ENCODE measurements around the gene ELL.

Gene ELL

DNA sequence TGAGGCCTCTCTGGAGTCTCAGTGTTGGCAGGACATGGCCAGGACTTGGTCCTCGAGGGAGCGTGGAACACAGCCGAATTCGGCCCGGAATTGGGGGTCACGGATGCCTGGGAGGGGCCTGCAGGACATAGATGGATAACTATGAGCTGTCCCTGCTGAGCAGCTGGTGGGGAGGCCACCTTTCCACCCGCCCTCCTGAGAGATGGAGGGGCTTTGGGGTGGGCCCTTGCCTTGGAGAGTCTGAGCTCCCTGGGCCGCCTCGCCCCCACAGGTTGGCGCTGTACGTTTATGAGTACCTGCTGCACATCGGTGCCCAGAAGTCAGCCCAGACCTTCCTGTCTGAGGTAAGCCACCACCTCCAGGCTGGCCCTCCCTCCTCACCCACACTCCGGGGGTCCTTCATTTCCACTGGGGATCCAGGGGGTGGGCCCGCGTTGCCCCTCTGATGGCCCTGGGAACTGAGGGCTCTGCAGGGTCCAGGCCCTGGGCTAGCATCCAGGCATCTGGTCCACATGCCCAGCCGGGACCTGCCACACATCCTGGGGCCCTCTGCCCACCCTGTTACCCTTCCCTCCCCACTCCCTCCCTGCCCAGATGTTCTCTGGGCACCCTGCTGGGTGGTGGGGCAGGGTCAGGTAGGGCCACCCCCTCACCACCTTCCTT is 94.7 kb downstream of the ELL start:
- DNase-seq (ENCODE audit: extremely low spot score, insufficient read length, low read depth) (no peak), FAIRE-seq (no peak)

DNA sequence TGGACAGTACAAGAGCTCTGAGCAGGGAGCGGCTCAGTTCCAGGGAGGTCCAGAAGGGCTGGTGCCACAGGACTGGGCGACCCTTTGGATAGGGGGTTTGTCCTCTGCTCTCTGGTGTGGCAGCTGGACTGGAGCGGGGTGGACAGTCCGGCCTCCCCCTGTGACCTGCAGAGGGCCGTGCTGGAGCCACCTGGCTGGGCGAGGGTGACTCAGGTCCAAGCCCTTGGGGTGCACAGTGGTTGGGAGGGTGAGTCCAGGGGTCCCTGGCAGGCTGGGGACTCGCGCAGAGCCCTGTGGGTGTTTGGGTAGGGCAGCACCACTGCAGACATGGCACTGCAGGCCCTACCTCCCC is 95.5 kb downstream of the ELL start:
- FAIRE-seq (no peak), DNase-seq (ENCODE audit: extremely low spot score, insufficient read length, low read depth) (no peak)

DNA sequence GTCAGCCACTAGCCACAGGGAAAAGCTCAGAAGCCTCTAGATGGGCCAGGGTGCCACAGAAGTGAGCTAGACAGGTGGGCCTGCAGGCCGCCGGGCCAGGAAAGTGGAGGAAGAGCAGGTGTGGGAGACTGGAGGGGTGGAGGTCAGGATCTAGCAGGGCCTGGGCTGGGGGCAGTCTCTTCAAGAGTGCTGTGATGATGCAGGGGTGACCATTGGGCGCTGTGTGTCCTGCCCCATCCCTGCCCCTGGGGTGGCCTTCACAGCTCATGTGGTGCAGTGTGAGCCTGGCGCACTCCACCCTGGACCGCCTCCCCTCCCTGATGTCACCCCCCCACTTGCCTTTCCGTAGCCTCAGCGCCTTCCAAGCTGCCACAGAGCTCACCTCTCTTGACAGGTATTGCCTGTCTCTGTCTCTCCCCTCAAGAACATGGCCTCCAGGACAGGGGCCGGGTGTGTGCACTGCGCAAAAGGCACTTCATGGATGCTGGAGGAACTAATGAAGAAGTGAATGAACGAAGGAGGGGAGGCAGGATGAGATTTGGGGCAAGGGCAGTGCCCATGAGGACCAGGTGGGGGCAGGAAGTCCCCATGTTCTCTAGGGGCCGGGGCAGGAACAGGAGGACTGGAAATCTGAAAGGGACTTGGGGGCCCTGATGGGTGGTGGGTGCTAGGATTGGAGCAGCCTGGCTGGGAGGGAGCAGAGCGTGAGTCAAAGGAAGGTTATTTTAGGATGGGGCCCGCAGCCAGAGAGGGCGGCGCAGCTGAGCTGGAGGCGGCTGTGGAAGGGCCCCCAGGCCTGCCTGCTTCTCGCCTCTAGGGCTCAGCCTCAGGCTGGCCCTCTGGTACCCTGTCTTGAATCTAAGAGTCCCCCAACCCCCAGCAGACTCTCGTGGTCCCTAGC is 96.1 kb downstream of the ELL start:
- no peak for DNase-seq (ENCODE audit: extremely low spot score, insufficient read length, low read depth)
- no peak for FAIRE-seq

DNA sequence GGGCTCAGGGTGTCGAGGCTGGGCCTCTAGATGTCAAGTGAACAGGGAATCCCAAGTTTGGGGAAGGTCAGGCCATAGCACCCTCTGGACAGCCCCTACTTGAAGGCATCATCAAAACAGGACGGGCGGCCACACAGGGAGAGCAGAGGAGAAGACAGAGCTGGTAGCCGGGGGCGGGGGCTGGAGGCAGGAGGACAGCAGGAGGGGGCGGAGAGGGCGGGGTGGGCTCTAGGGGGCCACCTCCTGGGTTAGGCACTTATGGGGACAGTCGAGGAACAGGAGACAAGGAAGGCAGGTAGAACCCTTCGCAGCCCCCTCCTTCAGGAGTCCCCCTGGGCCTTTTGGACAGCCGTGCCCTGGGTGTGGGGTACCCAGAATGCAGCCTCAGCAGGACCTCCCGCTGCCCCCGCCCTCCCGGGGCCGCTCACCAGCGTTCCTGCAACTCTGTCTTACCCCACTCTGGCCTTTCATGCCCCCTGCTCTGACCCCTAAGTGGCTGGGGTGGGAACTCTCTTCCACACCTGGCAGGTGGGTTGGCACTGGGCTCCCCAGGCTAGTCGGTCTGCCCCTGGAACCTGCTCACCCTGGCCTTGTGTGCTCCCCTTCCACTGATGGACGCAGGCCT is 96.9 kb downstream of the ELL start:
- DNase-seq (ENCODE audit: extremely low spot score, insufficient read length, low read depth) (no peak), FAIRE-seq (no peak)

DNA sequence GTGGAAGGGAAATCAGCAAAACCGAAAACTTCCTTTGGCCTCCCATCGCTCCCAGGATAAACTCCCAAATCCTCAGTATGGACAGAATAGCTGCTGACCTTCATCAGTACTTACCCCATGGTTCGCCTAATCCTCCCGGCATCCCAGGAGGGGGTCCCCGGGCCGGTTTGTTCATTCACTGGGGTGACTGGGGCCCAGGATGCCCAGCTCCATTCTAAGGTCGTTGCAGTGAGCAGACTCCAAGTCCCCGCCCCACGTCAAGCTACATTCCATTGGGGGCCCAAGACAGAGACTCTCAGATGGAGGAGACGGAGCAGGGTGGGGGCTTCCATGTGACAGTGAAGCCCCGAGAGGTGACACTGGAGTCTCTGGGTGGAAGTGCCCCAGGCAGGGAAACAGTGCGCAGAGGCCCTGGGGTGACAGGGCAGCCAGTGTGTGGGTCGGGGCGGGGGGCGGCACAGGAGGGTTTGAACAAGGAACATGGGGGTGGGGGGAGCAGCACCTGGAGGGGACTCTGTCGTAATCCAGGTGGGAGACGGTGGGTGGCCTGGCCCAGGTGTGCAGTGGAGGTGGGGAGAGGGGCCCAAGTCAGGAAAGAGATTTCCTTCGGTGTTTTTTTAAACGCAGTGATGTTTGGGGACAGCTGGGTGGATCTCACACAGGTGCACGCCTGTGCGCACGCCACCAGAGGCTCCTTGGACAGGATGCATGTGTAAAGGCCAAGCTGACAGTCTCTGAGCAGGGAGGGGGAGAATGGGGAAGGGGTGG is 97.6 kb downstream of the ELL start:
- FAIRE-seq (no peak), DNase-seq (ENCODE audit: extremely low spot score, insufficient read length, low read depth) (no peak)

DNA sequence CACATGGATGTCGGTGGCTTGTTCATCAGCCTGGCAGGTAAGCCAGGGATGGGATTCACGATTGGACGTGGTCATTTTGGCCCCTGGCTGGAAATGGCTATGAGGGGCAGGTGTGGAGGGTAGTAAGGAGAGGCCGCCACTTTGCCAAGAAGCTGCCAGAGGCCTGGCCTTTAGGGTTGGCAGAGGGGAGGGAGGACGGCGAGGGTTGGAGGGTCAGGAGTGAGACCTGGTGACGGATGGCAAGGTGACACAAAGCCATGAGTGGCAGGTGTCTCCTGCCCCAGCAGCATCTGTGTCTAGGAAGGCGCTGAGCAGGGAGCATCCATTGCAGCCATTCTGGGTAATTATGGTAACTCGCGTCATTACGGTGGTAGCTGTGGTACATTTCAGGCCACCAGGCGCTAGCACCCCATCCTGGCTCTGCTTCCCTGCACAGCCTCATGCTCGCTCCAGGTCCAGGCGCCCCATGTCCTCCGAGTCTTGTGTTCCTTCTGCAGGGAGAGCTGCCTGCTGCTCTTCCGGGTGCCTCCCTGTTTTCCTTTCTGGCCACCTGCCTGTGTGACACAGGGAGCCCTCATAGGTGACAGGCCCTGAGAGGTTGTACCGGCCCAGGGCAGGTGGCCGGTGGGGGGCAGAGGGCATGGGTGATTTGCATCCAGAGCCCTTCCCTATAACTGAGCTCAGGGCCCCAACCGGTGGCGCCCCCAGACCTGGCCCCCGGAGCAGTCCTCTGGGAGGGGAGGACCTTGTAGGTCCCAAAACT is 98.4 kb downstream of the ELL start:
- FAIRE-seq: no peak

DNA sequence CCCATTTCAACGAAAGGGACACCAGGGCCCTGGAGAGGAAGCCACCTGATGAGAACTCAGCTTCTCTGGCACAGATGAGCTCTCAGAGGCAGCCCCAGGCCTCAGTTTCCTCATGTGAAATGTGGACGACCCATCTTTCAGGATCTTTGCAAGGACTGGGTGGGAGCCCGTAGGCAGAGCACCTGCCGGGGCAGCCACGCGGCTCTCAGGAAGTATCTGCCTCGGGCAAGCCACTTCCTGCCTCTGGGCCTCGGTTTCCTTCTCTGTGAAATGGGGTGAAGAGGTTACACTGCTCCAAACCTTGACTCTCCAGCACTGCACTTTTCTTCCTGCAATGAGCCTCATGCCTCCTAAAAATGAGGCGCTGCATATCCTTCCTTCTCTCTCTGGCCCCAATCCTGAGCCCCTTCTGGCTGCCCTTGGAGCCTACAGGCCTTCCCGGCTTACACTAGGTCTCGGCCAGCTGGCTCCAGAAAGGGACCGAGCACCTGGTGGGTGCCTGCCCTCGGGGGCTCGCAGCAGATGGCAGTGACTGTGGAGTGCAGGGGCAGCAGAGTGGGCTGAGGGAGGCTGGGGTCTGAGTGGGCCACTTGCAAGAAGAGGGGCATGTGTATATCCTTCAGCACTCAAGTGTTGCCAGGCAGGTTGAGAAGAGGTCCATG is 99.2 kb downstream of the ELL start:
- DNase-seq (ENCODE audit: extremely low spot score, insufficient read length, low read depth) (no peak), FAIRE-seq (peak; percentile 65)

More for the DNA sequence above, 98.4 kb downstream of the ELL start:
- DNase-seq (ENCODE audit: extremely low spot score, insufficient read length, low read depth): no peak

DNA sequence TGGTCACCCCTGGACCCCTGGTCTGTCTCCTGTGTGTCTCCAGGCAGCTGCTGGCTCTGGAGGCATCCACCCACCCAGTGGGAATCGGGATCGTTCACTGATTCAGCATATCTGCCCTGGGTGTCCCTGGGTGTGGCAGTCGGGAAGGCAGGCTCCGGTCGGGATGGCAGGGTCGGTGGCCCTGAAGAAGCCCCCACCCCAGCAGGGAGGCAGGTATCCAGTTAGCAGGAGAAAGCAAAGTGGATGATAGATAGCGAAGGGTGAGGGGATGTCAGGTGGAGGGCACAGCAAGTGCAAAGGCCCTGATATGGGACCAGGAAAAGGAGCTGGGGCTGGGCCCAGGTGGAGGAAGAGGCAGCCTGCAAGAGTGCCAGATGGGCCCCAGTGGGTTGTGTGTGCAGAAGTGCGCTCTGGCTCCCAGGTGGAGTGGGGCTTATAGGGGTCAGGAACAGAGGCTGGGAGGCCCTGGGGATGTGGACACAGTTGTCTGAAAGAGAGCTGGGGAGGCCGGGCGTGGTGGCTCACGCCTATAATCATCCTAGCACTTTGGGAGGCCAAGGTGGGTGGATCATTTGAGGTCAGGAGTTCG is 100.4 kb downstream of the ELL start:
- no peak for FAIRE-seq

DNA sequence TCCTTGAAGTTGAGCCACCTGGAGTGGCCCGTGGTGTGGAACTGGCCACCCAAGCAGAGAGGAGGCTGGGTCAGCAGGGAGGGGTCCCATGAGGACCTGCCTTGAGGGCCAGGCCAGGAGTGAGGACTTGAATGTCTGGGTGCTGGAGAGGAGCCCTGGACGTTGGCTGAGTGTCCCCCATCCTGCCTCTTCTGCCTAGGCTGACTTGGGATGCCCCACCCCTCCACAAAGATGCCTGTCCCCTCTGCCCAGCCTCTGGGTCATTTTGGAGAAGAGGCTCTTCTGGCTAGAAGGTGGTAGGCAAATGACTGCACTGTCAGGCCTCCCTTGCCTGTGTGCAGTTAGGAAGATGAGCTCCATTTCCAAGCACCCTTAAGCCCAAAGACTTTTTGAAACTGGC is 100.9 kb downstream of the ELL start:
- no peak for DNase-seq (ENCODE audit: extremely low spot score, insufficient read length, low read depth)
- FAIRE-seq: no peak

More for the DNA sequence above, 100.4 kb downstream of the ELL start:
- DNase-seq (ENCODE audit: extremely low spot score, insufficient read length, low read depth): no peak

DNA sequence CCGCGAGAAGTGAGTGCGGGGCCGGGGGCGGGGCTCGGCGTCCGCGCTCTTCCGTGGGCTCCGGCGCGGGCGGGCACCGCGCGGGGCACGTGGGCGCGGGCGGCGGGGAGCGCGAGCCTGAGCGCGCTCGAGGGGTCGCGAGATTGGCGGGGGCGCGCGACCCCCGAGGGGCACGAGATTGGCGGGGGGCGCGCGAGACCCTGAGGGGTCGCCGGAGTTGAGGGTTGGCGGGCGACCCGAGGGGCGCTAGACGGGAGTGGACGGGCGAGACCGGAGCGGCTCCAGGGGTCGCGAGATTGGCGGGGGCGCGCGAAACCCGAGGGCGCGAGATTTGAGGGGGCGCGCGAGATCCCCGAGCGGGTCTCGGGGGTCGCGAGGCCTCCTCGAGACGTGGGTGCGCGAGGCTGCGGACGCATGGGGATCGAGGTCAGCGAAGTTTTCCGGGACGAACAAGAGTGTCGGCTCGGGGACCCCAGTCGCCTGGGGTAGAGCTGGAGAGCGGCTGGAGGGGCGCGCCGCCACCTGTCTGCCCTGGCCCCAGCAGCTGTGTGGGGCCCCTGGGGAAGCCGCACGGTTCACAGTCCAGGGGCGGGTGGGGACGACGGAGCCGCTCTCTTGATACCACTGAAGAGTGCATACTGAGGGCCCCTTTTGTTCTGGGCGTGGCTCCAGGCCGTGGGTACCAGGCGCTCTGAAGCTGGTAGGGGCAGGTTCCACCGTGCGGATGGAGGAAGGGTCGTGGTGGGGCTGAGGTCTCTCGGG is 102.0 kb downstream of the ELL start:
- DNase-seq (ENCODE audit: extremely low spot score, insufficient read length, low read depth) (no peak), FAIRE-seq (peak; percentile 41)

DNA sequence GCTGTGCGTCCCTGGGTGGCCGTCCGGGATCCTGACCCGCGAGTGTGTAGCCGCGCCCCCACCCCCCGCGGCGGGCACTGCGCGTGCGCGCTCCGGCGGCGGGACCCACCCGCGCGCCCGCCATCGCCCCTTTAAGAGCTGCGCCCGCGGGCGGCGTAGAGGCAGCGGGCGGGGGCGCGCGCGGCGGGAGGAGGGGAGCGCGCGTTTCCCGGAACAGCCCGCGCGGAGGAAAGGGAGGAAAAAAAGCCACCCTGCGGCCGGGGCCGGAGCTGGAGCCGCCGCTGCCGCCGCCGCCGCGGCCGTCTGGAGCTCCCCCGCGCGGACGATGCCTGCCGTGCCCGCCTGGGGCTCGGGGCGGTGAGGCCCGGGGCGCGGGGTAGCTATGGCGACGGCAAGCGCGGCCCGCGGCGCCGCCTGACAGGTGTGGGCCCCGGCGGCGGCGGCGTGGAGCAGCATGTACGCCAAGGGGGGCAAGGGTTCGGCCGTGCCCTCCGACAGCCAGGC is 102.6 kb downstream of the ELL start, which contains the start of gene SSBP4:
Gene SSBP4, plus strand, starts transcription at position 204 of the 504 bp plus-strand sequence. Its CDS starts 251 bp downstream, at position 455.
- DNase-seq (ENCODE audit: extremely low spot score, insufficient read length, low read depth) (peak; percentile 78), FAIRE-seq (peak; percentile 56)

DNA sequence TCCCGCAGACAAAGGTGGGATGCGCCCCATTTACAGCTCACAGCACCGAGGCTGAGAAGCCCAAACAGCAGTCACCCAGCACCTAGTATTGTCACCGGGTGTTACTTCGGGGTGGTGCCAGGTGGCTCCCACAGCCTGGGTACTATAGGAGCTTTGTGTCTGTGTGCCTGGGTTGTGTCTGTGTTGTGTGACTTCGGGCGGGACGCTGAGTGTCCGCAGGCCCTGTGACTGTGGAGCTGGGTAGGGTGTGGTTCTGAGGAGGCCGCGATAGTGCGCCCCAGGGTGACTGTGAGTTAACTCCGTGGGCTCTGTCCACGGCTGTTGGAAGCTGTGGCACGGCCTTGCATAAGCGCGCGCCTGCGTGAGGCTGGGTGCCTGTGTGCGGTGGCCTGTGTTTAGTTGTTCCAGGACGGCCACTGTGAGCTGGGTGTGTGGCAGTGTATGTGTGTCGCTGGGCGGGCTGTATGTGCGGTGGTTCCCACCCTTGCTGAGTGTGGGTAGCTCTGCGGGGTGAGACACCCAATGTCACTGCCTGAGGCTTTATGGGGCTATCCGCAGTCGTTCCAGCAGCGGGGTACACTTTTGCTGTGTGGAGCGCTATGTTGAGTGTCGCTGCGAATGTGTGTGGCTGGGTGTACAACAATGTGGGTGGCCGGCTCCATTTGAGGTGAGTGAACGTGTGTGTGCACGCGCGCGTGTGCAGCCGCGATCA is 103.2 kb downstream of the ELL start:
- DNase-seq (ENCODE audit: extremely low spot score, insufficient read length, low read depth) (no peak), FAIRE-seq (no peak)

DNA sequence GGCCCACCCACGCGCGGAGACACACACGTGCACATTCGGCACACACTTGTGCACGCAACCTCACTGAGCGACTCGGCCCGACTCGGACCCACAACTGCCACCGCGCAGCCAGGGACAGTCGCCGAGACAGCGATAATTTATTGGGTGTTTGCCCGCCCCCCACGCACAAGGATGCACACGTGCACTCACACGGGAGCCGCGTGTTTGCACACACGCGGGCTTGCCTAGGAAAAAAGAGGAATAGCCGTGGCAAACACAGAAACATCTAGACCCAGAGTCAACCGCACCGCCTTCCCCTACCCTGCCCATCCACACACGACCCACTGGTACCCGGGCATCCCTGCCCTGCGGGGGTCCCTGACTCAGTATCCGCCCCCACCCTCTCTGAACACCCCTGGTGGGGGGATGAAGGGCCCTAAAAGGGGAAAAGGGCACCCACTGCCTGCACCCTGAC is 103.8 kb downstream of the ELL start:
- DNase-seq (ENCODE audit: extremely low spot score, insufficient read length, low read depth): no peak

DNA sequence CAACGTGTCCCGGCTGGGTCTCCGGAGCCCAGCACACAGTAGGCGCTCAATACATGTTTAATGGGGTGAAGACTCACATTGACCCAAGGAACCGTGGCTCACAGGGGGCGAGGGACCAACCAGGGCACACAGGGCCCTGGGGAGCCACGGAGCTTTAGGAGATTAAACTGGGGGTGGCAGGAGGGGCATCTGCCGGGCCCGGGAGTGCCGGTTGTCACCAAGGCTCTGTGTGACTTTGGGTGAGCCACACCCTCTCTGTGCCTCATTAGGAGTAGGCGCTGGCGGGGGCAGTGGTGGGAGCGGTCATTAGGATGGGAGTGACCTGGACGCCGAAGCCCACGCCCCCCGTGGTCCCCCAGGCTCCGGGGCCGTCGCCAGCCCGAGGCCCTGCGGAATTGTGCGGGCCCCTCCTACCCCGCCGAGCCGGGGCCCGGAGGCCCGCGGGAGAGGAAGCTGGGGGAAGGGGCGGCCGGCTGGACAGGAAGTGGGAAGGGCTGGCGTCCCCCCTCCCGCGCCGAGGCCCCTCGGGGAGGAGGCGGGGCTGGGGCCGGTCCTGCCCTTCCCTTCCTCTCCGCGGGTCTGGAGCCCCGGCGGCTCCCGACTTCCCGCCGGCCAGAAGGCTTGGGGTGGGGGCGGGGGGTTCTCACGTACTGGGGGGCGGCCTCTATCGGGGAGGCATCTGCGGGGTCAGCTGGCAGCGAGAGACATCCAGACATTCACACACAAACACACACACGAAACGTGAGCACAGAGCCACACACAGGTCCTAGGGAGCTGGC is 104.4 kb downstream of the ELL start:
- FAIRE-seq: peak; percentile 29
- DNase-seq (ENCODE audit: extremely low spot score, insufficient read length, low read depth): no peak

More for the DNA sequence above, 103.8 kb downstream of the ELL start:
- no peak for FAIRE-seq

DNA sequence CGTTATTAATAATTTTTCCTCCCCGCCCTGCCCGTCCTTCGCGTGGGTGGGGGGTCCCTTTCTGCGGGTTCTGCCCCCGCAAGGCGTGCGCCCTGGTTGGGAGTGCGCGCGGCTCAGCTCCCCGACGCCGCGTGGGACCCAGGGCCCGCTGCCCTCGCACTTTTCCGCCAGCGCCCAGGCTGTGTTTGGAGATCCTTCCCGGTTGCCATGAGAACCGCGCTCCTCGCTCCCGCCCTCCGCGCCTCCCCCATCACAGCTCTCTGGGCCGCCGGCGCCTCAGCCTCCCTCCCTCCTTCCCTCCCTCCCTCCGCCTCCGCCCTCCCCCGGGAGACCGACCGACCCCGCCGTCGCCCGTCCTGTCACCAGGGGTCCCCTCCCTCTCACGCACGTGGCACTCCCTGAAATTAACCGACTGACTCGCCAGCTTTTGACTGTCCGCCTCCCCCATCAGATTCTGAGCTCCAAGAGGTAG is 105.1 kb downstream of the ELL start:
- DNase-seq (ENCODE audit: extremely low spot score, insufficient read length, low read depth) (no peak), FAIRE-seq (peak; percentile 86)
